HepG2 (cell line): ENCODE measurements around the gene TRPM6. TPM values are rescaled to one million over a fixed set of nuclear protein-coding genes. Genes with fewer than 3 reads are reported as not detected.
A peak's percentile ranks its signal among the peaks of the same experiment; 100 is the strongest.

Experiments
- ATAC-seq: fragments of 200-7000 bp; cut with Tn5 transposase; 3 replicates; pipeline ENCODE4 v1.9.1; 2020; ENCODE audit warnings: mild to moderate bottlenecking, moderate library complexity
- BruUV-seq: library from RNA; stranded (reverse); fragments of 400-500 nt; replicated peaks from 2 replicates; lab custom pipeline; 2021; lab: Mats Ljungman, UMichigan
- CTCF ChIA-PET: fragments of 300-600 bp; formaldehyde crosslinking; extraction: SDS; loops from one replicate; lab custom pipeline; 2021; ENCODE audit warnings: low total read pairs, inconsistent platforms, low intra/inter-chr PET ratio; lab: Yijun Ruan, JAX
- POLR2A ChIA-PET: fragments of 350-600 bp; sonication (Branson Sonifier 250); formaldehyde crosslinking; loops from one replicate; lab custom pipeline; 2020; ENCODE audit warnings: antibody characterized with exemption, inconsistent platforms; lab: Yijun Ruan, JAX
- DNase-seq: peaks from one replicate; pipeline ENCODE4 v3.0.0-alpha.2; 2015; ENCODE audit warnings: low spot score
- FAIRE-seq: peaks from 3 replicates; lab custom pipeline; 2011; peaks lifted over from hg19 to GRCh38; lab: Jason Lieb, UNC
- H2AFZ ChIP-seq: one replicate; pipeline ENCODE4 v1.6.1; 2011; ENCODE audit warnings: low read length, inconsistent platforms
- H3K27ac ChIP-seq: fragments of 300-600 bp; 3 replicates; pipeline ENCODE4 v1.8.0; 2011; ENCODE audit warnings: mixed run types, mild to moderate bottlenecking, mixed read lengths, low read length, inconsistent platforms; ENCODE audit not compliant: insufficient read depth; ENCODE audit errors: extremely low read length
- H3K27me3 ChIP-seq, 2 experiments: fragments of 200-600 bp in 1 of 2; 2 replicates in 1 of 2; 3 replicates in 1 of 2; pipeline versions ENCODE4 v1.6.0 to v1.8.0; 2011; ENCODE audit warnings: low read length in 2 of 2, mild to moderate bottlenecking in 2 of 2, moderate library complexity in 2 of 2, inconsistent platforms in 1 of 2; ENCODE audit not compliant: insufficient read depth in 2 of 2, control insufficient read depth in 1 of 2
- H3K36me3 ChIP-seq, 2 experiments: fragments of 200-600 bp in 1 of 2; replicated peaks in 1 of 2; 2 replicates in 1 of 2; 3 replicates in 1 of 2; pipeline versions ENCODE4 v1.5.1 to v1.8.0; 2011; ENCODE audit warnings: low read length in 2 of 2, inconsistent platforms in 1 of 2; ENCODE audit not compliant: insufficient read depth in 2 of 2, control insufficient read depth in 1 of 2
- H3K4me1 ChIP-seq: 2 replicates; pipeline ENCODE4 v1.5.1; 2012; ENCODE audit warnings: low read length, inconsistent platforms; ENCODE audit not compliant: insufficient read depth
- H3K4me2 ChIP-seq: 2 replicates; pipeline ENCODE4 v1.6.0; 2011; ENCODE audit warnings: low read depth, low read length, inconsistent platforms
- H3K4me3 ChIP-seq, 3 experiments: fragments of 200-600 bp in 1 of 3; sonication (generic), shearing (Covaris generic) in 1 of 3; replicated peaks in 1 of 3; 2 replicates each; pipeline ENCODE4 v1.5.1; 2011 to 2016; ENCODE audit warnings: low read length in 3 of 3, inconsistent platforms in 2 of 3, low read depth in 2 of 3, mild to moderate bottlenecking in 2 of 3, control low read depth in 1 of 3, mixed read lengths in 1 of 3; ENCODE audit not compliant: insufficient read depth in 1 of 3
- H3K79me2 ChIP-seq: one replicate; pipeline ENCODE4 v1.6.1; 2011; ENCODE audit warnings: low read length, inconsistent platforms; ENCODE audit not compliant: insufficient read depth
- H3K9ac ChIP-seq: 2 replicates; pipeline ENCODE4 v1.6.0; 2011; ENCODE audit warnings: mild to moderate bottlenecking, low read depth, low read length, inconsistent platforms; ENCODE audit not compliant: insufficient read depth
- H3K9me3 ChIP-seq: 2 replicates; pipeline ENCODE4 v1.5.1; 2012; ENCODE audit warnings: mild to moderate bottlenecking, low read length
- H4K20me1 ChIP-seq: 2 replicates; pipeline ENCODE4 v1.6.0; 2011; ENCODE audit warnings: inconsistent platforms, mild to moderate bottlenecking, low read length, moderate library complexity; ENCODE audit not compliant: insufficient read depth
- CC2D1A ChIP-seq: sonication (generic); formaldehyde crosslinking; IDR thresholded peaks from 2 replicates; pipeline ENCODE4 v1.8.1; 2023; ENCODE audit warnings: mild to moderate bottlenecking, missing genetic modification reagents
- HHEX ChIP-seq: IDR thresholded peaks from 2 replicates; pipeline ENCODE4 v1.6.1; 2016; ENCODE audit warnings: control low read depth
- IRF2 ChIP-seq: IDR thresholded peaks from 2 replicates; pipeline ENCODE4 v1.6.1; 2018; ENCODE audit warnings: missing genetic modification reagents, missing compliant biosample characterization
- MEF2D ChIP-seq: sonication (generic); formaldehyde crosslinking; IDR thresholded peaks from 2 replicates; pipeline ENCODE4 v1.5.1; 2020; ENCODE audit warnings: mild to moderate bottlenecking, missing genetic modification reagents
- NFIC ChIP-seq: IDR thresholded peaks from 2 replicates; pipeline ENCODE4 v1.6.1; 2012; ENCODE audit warnings: mild to moderate bottlenecking, low read length, inconsistent platforms
- TRIM22 ChIP-seq: fragments of 450-650 bp; IDR thresholded peaks from 2 replicates; pipeline ENCODE4 v1.6.1; 2017
- ZBTB26 ChIP-seq: IDR thresholded peaks from 2 replicates; pipeline ENCODE4 v1.6.1; 2016; ENCODE audit warnings: missing compliant biosample characterization, missing genetic modification reagents, borderline replicate concordance
- ZBTB44 ChIP-seq: sonication (generic); formaldehyde crosslinking; IDR thresholded peaks from 2 replicates; pipeline ENCODE4 v1.4.0; 2020; ENCODE audit warnings: missing genetic modification reagents
- ZNF672 ChIP-seq: sonication (generic); formaldehyde crosslinking; IDR thresholded peaks from 2 replicates; pipeline ENCODE4 v1.8.1; 2022; ENCODE audit warnings: missing genetic modification reagents
- WGBS: methylation state at CpG from one replicate; pipeline ENCODE4 v1.1.6; 2017; ENCODE audit warnings: low lambda C conversion rate; 5-methylcytosine and 5-hydroxymethylcytosine counted together
- in situ Hi-C: cut with HindIII; loops from 2 replicates; pipeline ENCODE4 v1.10.0; 2017; ENCODE audit warnings: low pct_unique_long_range_greater_than_20kb; ENCODE audit not compliant: extremely low pct_ligation_motif_present
- intact Hi-C: fragments of 100-400 bp; cut with micrococcal nuclease; formaldehyde crosslinking; loops from one replicate; pipeline ENCODE4 v1.10.0; 2022; ENCODE audit not compliant: unreplicated experiment
- polyA plus RNA-seq, 8 experiments: library from polyadenylated mRNA; depleted of rRNA in 3 of 8; stranded (reverse) in 7 of 8; unstranded in 1 of 8; fragments of >200 nt; fragmentation: Illumina TruSeq in 4 of 8; extraction: Trizol in 4 of 8; gene quantifications; 2 replicates each; pipeline versions ENCODE4 v1.2.1 to v1.2.3, GENCODE V29; 2011 to 2016; ENCODE audit warnings: low read depth in 4 of 8, missing spikeins in 1 of 8, mixed read lengths in 1 of 8; ENCODE audit not compliant: insufficient read depth in 1 of 8
- total RNA-seq, 5 experiments: library from RNA; depleted of rRNA; stranded (reverse); fragments of >200 nt; fragmentation: Illumina TruSeq; extraction: Trizol; gene quantifications; 2 replicates each; pipeline ENCODE4 v1.2.3, GENCODE V29; 2016; ENCODE audit warnings: low read depth in 1 of 5

Gene TRPM6
- total and polyA plus RNA-seq, 2 of the 13 experiments (the other 11 are each of a cell fraction or from before 2014, with no cell fraction given): 0.01 to 0.09 TPM

- Histone ChIP-seq H3K79me2 (no peaks in the 10 kb centered on the region), H3K4me3 (no peak overlapping the region), H3K27ac (no peak overlapping the region), H3K27me3 (no peaks in the 10 kb centered on the region), H3K9ac (no peak overlapping the region), H3K4me2 (no peak overlapping the region), H3K36me3 (no peaks in the 10 kb centered on the region), H4K20me1 (no peaks in the 10 kb centered on the region), H3K9me3 (no peaks in the 10 kb centered on the region), H3K4me1 (no peaks in the 10 kb centered on the region), H2AFZ (no peak overlapping the region)
- ChIA-PET CTCF (no interaction called here), POLR2A (no interaction called here)
- in situ Hi-C loops: no loop called here
- FAIRE-seq (no peak), ATAC-seq (peak; percentile 69), DNase-seq (no peak)
- intact Hi-C loops: no loop called here
- no TSS peak for BruUV-seq
- 38% methylated on average over 1 of the region's 2 CpGs for WGBS
- TF ChIP-seq ZNF672 (no peak), HHEX (no peak), ZBTB26 (CRISPR knock-in tag) (no peak), IRF2 (CRISPR knock-in tag) (no peak), ZBTB44 (no peak), MEF2D (CRISPR knock-in tag) (no peak), TRIM22 (no peak), CC2D1A (CRISPR knock-in tag) (no peak), NFIC (no peak)
- TF ChIP-seq, all 625 proteins: peak for 0
Observed at GRCh38 chr9:74910036-74910435, 22.3 kb upstream of the TRPM6 start.
